H9 (cell line): ENCODE measurements around the gene HORMAD1. TPM values are rescaled to one million over a fixed set of nuclear protein-coding genes. Genes with fewer than 3 reads are reported as not detected.
"Not testable (repeated sequence)": the region's sequence is repeated elsewhere in the genome, so short reads cannot be mapped to it uniquely, and the experiment has no call there.

Source experiments
- DNase-seq: peaks from one replicate; pipeline ENCODE4 v3.0.0-alpha.2; 2017
- H2AFZ ChIP-seq: one replicate; pipeline ENCODE4 v1.6.1; 2013; ENCODE audit warnings: mild to moderate bottlenecking, low read length, control low read depth, moderate library complexity
- H2AK5ac ChIP-seq: 2 replicates; pipeline ENCODE4 v1.6.1; 2013; ENCODE audit warnings: low read length, control low read depth, mixed read lengths; ENCODE audit not compliant: insufficient read length
- H2BK120ac ChIP-seq: one replicate; pipeline ENCODE4 v1.6.1; 2013; ENCODE audit warnings: low read depth, mild to moderate bottlenecking, low read length, control low read depth, inconsistent platforms; ENCODE audit not compliant: poor library complexity, severe bottlenecking
- H2BK12ac ChIP-seq: 2 replicates; pipeline ENCODE4 v1.6.1; 2013; ENCODE audit warnings: low read length, control low read depth, mixed read lengths, low read depth; ENCODE audit not compliant: insufficient read length
- H2BK15ac ChIP-seq: 2 replicates; pipeline ENCODE4 v1.6.1; 2013; ENCODE audit warnings: low read depth, low read length, control low read depth
- H2BK20ac ChIP-seq: one replicate; pipeline ENCODE4 v1.6.1; 2013; ENCODE audit warnings: low read depth, mild to moderate bottlenecking, low read length, control low read depth, inconsistent platforms; ENCODE audit not compliant: poor library complexity, severe bottlenecking
- H2BK5ac ChIP-seq: 2 replicates; pipeline ENCODE4 v1.6.1; 2013; ENCODE audit warnings: low read length, control low read depth, mixed read lengths; ENCODE audit not compliant: insufficient read length
- H3K14ac ChIP-seq: 2 replicates; pipeline ENCODE4 v1.6.1; 2013; ENCODE audit warnings: low read length, control low read depth; ENCODE audit not compliant: insufficient read depth
- H3K18ac ChIP-seq: 2 replicates; pipeline ENCODE4 v1.6.1; 2013; ENCODE audit warnings: low read depth, mild to moderate bottlenecking, mixed read lengths, low read length, control low read depth; ENCODE audit not compliant: insufficient read length
- H3K23ac ChIP-seq: 2 replicates; pipeline ENCODE4 v1.6.1; 2013; ENCODE audit warnings: low read length, control low read depth, mixed read lengths, low read depth; ENCODE audit not compliant: insufficient read length
- H3K23me2 ChIP-seq: 2 replicates; pipeline ENCODE4 v1.6.1; 2013; ENCODE audit warnings: low read depth, mild to moderate bottlenecking, mixed read lengths, low read length, control low read depth; ENCODE audit not compliant: insufficient read length, poor library complexity, severe bottlenecking
- H3K27ac ChIP-seq: 2 replicates; pipeline ENCODE4 v1.5.1; 2013; ENCODE audit warnings: low read length, control low read depth, mixed read lengths, low read depth; ENCODE audit not compliant: insufficient read length
- H3K27me3 ChIP-seq: 2 replicates; pipeline ENCODE4 v1.6.1; 2013; ENCODE audit warnings: low read length, control low read depth, inconsistent platforms; ENCODE audit not compliant: insufficient read depth
- H3K4ac ChIP-seq: 2 replicates; pipeline ENCODE4 v1.6.1; 2013; ENCODE audit warnings: low read depth, mild to moderate bottlenecking, control low read depth, inconsistent platforms, low read length, moderate library complexity
- H3K4me1 ChIP-seq: 2 replicates; pipeline ENCODE4 v1.6.1; 2013; ENCODE audit warnings: low read length, control low read depth, inconsistent platforms; ENCODE audit not compliant: insufficient read depth
- H3K4me2 ChIP-seq: 2 replicates; pipeline ENCODE4 v1.6.1; 2013; ENCODE audit warnings: low read length, control low read depth, mixed read lengths; ENCODE audit not compliant: insufficient read length, insufficient read depth
- H3K56ac ChIP-seq: 2 replicates; pipeline ENCODE4 v1.6.1; 2013; ENCODE audit warnings: low read depth, mild to moderate bottlenecking, mixed read lengths, low read length, control low read depth; ENCODE audit not compliant: insufficient read length
- H3K79me1 ChIP-seq: 2 replicates; pipeline ENCODE4 v1.6.1; 2013; ENCODE audit warnings: low read depth, mild to moderate bottlenecking, moderate library complexity, low read length, control low read depth, inconsistent platforms; ENCODE audit not compliant: insufficient read depth, poor library complexity, severe bottlenecking
- H3K79me2 ChIP-seq: 2 replicates; pipeline ENCODE4 v1.6.1; 2013; ENCODE audit warnings: low read length, control low read depth, inconsistent platforms; ENCODE audit not compliant: insufficient read depth
- H3K9ac ChIP-seq: 2 replicates; pipeline ENCODE4 v1.6.1; 2013; ENCODE audit warnings: low read length, control low read depth, mixed read lengths; ENCODE audit not compliant: insufficient read length; ENCODE audit errors: extremely low read depth
- H3K9me3 ChIP-seq: one replicate; pipeline ENCODE4 v1.6.1; 2013; ENCODE audit warnings: low read depth, low read length, inconsistent platforms; ENCODE audit not compliant: control insufficient read depth
- H3T11ph ChIP-seq: one replicate; pipeline ENCODE4 v1.6.1; 2013; ENCODE audit warnings: mild to moderate bottlenecking, low read length, control low read depth, inconsistent platforms
- H4K20me1 ChIP-seq: one replicate; pipeline ENCODE4 v1.6.1; 2013; ENCODE audit not compliant: control insufficient read depth, insufficient read length, insufficient read depth
- H4K5ac ChIP-seq: 2 replicates; pipeline ENCODE4 v1.6.1; 2013; ENCODE audit warnings: low read depth, mild to moderate bottlenecking, mixed read lengths, low read length, control low read depth; ENCODE audit not compliant: insufficient read length
- H4K8ac ChIP-seq: replicated peaks from 2 replicates; pipeline ENCODE4 v1.6.1; 2013; ENCODE audit warnings: low read length, control low read depth, mixed read lengths, low read depth; ENCODE audit not compliant: insufficient read length
- H4K91ac ChIP-seq: 2 replicates; pipeline ENCODE4 v1.6.1; 2013; ENCODE audit warnings: low read depth, mild to moderate bottlenecking, moderate library complexity, mixed read lengths, low read length, control low read depth; ENCODE audit not compliant: insufficient read length
- H3K27ac Mint-ChIP-seq, 3 experiments: 2 replicates in 2 of 3; 3 replicates in 1 of 3; pipeline ENCODE4 v1.8.0; 2020 to 2021; ENCODE audit warnings: mixed read lengths in 3 of 3, mild to moderate bottlenecking in 1 of 3, moderate library complexity in 1 of 3
- H3K27me3 Mint-ChIP-seq: 2 replicates; pipeline ENCODE4 v1.8.0; 2021; ENCODE audit warnings: low read depth, mild to moderate bottlenecking, moderate library complexity, mixed read lengths
- H3K36me3 Mint-ChIP-seq, 3 experiments: 2 replicates in 2 of 3; 3 replicates in 1 of 3; pipeline ENCODE4 v1.8.0; 2020 to 2021; ENCODE audit warnings: low read depth in 3 of 3, mixed read lengths in 3 of 3; ENCODE audit not compliant: insufficient read depth in 1 of 3
- H3K4me1 Mint-ChIP-seq, 2 experiments: 2 replicates each; pipeline ENCODE4 v1.8.0; 2020; ENCODE audit warnings: mixed read lengths in 2 of 2
- H3K4me3 Mint-ChIP-seq, 2 experiments: 2 replicates in 1 of 2; 3 replicates in 1 of 2; pipeline ENCODE4 v1.8.0; 2020 to 2021; ENCODE audit warnings: mild to moderate bottlenecking in 2 of 2, mixed read lengths in 2 of 2, moderate library complexity in 1 of 2
- H3K9me3 Mint-ChIP-seq, 2 experiments: 2 replicates in 1 of 2; 3 replicates in 1 of 2; pipeline ENCODE4 v1.8.0; 2020; ENCODE audit warnings: mild to moderate bottlenecking in 2 of 2, mixed read lengths in 2 of 2, moderate library complexity in 1 of 2
- WGBS: extraction: QIAGEN DNeasy Blood & Tissue Kit; methylation state at CpG from one replicate; pipeline ENCODE4 v1.1.7; 2013; ENCODE audit warnings: missing lambda C conversion rate, low lambda C conversion rate, mixed read lengths; ENCODE audit not compliant: insufficient read length; ENCODE audit errors: extremely low coverage; 5-methylcytosine and 5-hydroxymethylcytosine counted together
- total RNA-seq: library from RNA; stranded (reverse); gene quantifications from 2 replicates; pipeline ENCODE4 v1.2.1, GENCODE V29; 2021
- TF ChIP-seq, protein P1 (sequence below): fragments of 200-600 bp; sonication (generic); conservative IDR thresholded peaks from 3 replicates; pipeline ENCODE4 v1.8.0; 2021; ENCODE audit warnings: antibody characterized with exemption, mild to moderate bottlenecking

HORMAD1 gene
- total RNA-seq, 1 experiment from 2014 or later: not detected

DNA sequence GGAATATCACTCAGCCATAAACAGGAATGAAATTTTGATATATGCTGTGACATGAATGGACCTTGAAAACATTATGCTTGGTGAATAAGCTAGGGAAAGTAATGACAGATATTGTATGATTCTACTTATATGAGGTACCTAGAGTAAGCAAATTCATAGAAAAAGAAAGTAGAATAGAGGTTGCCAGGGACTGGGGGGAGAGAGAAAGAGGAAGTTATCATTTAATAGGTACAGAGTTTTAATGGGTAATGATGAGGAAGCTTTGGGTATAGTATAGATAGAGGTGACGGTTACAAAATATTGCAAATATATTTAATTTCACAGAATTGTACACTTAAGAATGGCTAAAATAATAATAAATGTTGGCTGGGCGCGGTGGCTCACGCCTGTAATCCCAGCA is 60.1 kb downstream of the HORMAD1 start:
- Histone ChIP-seq H2BK5ac (no peak overlapping the region), H3T11ph (no peak overlapping the region), H2BK20ac (no peak overlapping the region), H3K9ac (no peak overlapping the region), H2AK5ac (no peak overlapping the region), H2BK15ac (no peak overlapping the region), H3K4me1 (no peaks in the 10 kb centered on the region), H4K8ac (no peak overlapping the region), H3K9me3 (no peaks in the 10 kb centered on the region), H2AFZ (no peak overlapping the region), H2BK120ac (no peak overlapping the region), H2BK12ac (no peak overlapping the region), H3K79me1 (no peaks in the 10 kb centered on the region), H3K23ac (no peak overlapping the region), H4K5ac (no peak overlapping the region), H3K27me3 (no peaks in the 10 kb centered on the region), H3K4ac (no peak overlapping the region), H3K56ac (no peak overlapping the region), H3K4me2 (no peak overlapping the region), H4K20me1 (no peaks in the 10 kb centered on the region), H3K27ac (no peak overlapping the region), H3K79me2 (no peaks in the 10 kb centered on the region), H4K91ac (no peak overlapping the region), H3K14ac (no peak overlapping the region), H3K23me2 (no peaks in the 10 kb centered on the region), H3K18ac (no peak overlapping the region)
- Mint-ChIP-seq H3K4me3 (no peak overlapping the region), H3K4me1 (no peaks in the 10 kb centered on the region), H3K27me3 (no peaks in the 10 kb centered on the region), H3K9me3 (peaks cover 0 to 5% of the 10 kb centered on the region in 2 experiments; a peak in 2 of 5 replicates), H3K27ac (no peak overlapping the region), H3K36me3 (peaks cover 40 to 54% (median 51%) of the 10 kb centered on the region in 3 experiments)
- TF ChIP-seq, protein P1, sequence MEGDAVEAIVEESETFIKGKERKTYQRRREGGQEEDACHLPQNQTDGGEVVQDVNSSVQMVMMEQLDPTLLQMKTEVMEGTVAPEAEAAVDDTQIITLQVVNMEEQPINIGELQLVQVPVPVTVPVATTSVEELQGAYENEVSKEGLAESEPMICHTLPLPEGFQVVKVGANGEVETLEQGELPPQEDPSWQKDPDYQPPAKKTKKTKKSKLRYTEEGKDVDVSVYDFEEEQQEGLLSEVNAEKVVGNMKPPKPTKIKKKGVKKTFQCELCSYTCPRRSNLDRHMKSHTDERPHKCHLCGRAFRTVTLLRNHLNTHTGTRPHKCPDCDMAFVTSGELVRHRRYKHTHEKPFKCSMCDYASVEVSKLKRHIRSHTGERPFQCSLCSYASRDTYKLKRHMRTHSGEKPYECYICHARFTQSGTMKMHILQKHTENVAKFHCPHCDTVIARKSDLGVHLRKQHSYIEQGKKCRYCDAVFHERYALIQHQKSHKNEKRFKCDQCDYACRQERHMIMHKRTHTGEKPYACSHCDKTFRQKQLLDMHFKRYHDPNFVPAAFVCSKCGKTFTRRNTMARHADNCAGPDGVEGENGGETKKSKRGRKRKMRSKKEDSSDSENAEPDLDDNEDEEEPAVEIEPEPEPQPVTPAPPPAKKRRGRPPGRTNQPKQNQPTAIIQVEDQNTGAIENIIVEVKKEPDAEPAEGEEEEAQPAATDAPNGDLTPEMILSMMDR: no peak
- no CpG with 5 or more reads among the region's 4 CpGs for WGBS
- no peak for DNase-seq

DNA sequence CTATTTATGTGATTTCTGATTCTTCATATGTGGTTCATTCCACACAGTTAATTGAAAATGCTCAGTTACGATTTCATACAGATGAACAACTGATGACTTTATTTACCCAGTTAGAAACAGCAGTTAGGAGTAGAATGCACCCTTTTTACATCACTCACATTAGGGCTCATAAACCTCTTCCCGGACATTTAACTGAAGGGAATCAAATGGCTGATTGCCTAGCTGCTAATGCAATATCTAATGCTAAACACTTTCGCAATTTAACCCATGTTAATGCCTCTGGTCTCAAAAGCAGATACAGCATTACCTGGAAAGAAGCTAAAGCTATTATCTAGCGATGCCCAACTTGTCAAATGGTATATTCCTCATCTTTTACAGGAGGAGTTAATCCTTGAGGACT is 63.6 kb downstream of the HORMAD1 start:
- WGBS: no CpG with 5 or more reads among the region's 4 CpGs
- H2AFZ ChIP-seq, H3K27ac ChIP-seq, H3K4me2 ChIP-seq, DNase-seq, H3K56ac ChIP-seq, H3K9me3 Mint-ChIP-seq, H3K79me1 ChIP-seq, H3K23ac ChIP-seq, H2BK20ac ChIP-seq, H3K27ac Mint-ChIP-seq, H2BK120ac ChIP-seq, H3K9me3 ChIP-seq, H3K79me2 ChIP-seq, H3K4me1 ChIP-seq, H4K5ac ChIP-seq, H3K9ac ChIP-seq, H2AK5ac ChIP-seq, H2BK12ac ChIP-seq, H4K20me1 ChIP-seq, H3K14ac ChIP-seq, H3T11ph ChIP-seq, H3K4me1 Mint-ChIP-seq, H3K4me3 Mint-ChIP-seq, H3K18ac ChIP-seq, H3K27me3 ChIP-seq, H3K27me3 Mint-ChIP-seq, H4K91ac ChIP-seq, H3K23me2 ChIP-seq, H4K8ac ChIP-seq, H3K4ac ChIP-seq, H2BK15ac ChIP-seq, H2BK5ac ChIP-seq: not testable (repeated sequence)
- peaks cover 36 to 54% (median 52%) of the 10 kb centered on the region in 3 experiments for H3K36me3 Mint-ChIP-seq
